ENCODE results near the gene RUVBL2.

DNA sequence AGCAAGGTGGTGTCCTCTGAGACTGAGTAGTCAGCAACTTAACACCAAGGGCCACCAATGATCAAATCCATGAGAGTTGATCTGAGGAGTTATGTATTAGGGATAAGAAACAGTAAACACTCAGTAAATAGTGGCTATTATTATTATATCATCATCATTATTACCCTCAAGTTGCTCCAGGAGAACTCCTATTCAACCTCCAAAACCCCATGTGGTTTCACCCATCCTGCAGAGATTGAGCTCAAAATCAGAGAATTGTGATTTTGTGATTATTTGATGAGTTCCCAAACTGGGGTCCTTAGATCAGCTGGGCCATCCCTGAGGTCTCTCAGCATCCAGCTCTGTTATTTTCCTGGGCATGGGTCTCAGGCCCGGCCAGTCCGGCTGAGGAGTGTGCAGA, 67.3 kb downstream of the RUVBL2 start:
- TF ChIP-seq POLR2AphosphoS5 (IDR thresholded peaks at IDR 0.05; ENCODE audit: low read depth, low read length) (no peak), SIN3A (IDR thresholded peaks at IDR 0.05; ENCODE audit: borderline replicate concordance, insufficient read depth, low read length) (no peak), TAF1 (IDR thresholded peaks at IDR 0.05; ENCODE audit: borderline replicate concordance, insufficient read depth, low read length) (no peak), REST (IDR thresholded peaks at IDR 0.05; ENCODE audit: insufficient read depth in 1 of 2, low read depth in 2 of 2, low read length in 2 of 2) (no peak)

Measured in PFSK-1 (cell line).